ENCODE results near the gene CAMTA1.
"Not testable (repeated sequence)": the region's sequence is repeated elsewhere in the genome, so short reads cannot be mapped to it uniquely, and the experiment has no call there.

CAMTA1 gene

DNA sequence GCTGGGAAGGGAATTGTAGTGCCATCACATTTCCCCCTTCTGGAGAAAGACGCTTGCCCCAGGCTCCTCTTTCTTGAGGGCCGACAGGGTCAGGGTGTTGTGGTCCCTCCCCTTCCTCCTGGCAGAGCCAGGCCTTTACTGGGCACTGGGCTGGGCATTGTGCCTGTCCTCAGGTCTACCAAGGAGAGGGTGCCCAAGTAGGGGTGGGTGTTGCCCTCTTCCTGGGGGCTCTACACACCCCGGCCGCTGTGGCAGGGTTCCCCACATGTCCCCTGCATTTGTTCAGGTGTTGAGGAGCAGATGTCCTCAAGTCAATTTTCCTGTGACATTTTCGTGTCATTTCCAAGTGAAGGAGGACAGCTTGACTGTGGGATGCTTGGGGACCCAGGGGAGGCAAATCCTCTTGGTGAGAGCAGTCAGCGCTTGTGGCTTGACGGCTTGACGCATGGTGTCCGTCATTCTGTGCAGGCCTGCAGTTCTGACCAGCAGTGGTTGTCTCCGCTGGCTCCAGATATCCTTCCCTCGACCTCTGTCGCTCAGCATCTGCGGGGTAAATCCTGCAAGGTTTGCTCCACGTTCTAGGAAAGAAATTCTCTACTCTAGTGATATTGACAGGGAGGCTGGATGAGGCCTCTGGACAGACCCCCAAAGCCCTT, 804.0 kb downstream of the CAMTA1 start:
- no peak overlapping the region for H3K4me3 ChIP-seq (ENCODE audit: low read depth in 1 of 2, low read length in 2 of 2)
- H3K27me3 ChIP-seq (ENCODE audit: low read depth, low read length), result no peaks in the 10 kb centered on the region
- H3K27ac ChIP-seq (ENCODE audit: low read length), result no peak overlapping the region
- no peaks in the 10 kb centered on the region for H3K36me3 ChIP-seq (ENCODE audit: control insufficient read depth in 1 of 2, insufficient read depth in 2 of 2, low read length in 2 of 2)
- H3K9me3 ChIP-seq (ENCODE audit: control insufficient read depth in 1 of 2, low read length in 2 of 2), result no peaks in the 10 kb centered on the region
- no peaks in the 10 kb centered on the region for H3K4me1 ChIP-seq (ENCODE audit: control insufficient read depth in 1 of 2, insufficient read depth in 2 of 2, low read length in 2 of 2)

DNA sequence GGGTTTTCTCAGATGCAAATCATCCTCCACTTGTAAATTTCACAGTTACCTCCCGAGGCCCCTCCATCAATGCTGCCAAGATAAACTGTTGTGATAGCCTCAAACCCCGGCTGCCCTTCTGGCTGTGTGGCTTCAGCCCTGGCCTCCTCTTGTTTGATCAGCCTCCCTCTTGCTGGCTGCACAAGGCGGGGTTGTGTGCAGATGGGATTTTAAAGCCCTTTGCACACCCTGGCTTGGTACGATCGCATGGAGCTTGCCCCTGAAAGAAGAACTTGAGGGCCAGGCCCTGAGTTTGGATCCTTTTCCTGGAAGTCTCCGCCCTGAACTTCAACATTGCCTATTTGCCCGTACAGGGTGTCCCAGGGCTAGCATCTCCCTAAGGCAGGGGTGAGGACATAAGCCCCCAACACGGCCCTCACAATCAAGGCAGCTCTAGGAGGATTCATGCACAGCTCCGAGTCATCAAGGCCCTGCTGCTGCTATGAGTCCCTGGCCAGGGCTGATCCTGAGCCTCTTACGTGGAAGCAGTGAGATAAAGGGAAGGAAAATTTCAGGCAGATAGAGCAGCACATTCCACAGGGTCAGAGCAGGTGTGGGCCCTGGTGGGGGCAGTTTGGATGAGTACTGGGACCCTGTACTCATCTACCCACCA, 804.6 kb downstream of the CAMTA1 start:
- Histone ChIP-seq H3K27ac (ENCODE audit: low read length) (no peak overlapping the region), H3K4me3 (ENCODE audit: low read depth in 1 of 2, low read length in 2 of 2) (no peak overlapping the region), H3K27me3 (ENCODE audit: low read depth, low read length) (no peaks in the 10 kb centered on the region), H3K4me1 (ENCODE audit: control insufficient read depth in 1 of 2, insufficient read depth in 2 of 2, low read length in 2 of 2) (no peaks in the 10 kb centered on the region), H3K36me3 (ENCODE audit: control insufficient read depth in 1 of 2, insufficient read depth in 2 of 2, low read length in 2 of 2) (no peaks in the 10 kb centered on the region), H3K9me3 (ENCODE audit: control insufficient read depth in 1 of 2, low read length in 2 of 2) (no peaks in the 10 kb centered on the region)

DNA sequence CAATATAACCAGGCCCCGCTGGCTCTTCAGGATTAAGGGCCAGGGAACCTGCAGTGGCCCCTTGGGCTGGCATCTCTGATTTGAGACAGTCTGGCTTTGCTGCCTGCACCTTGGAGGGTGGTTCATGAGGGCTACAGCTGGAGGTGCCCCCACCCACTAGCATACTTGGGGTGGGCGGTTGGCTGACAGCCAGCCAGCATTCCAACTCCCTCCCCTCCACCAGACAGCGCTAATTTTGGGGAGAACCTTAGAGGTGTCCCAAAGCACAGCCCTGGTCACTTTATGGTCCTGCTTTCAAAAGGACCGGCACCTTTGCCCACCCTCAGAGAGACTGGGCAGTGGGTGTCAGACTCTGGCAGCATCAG, 805.2 kb downstream of the CAMTA1 start:
- Histone ChIP-seq H3K27me3 (ENCODE audit: low read depth, low read length) (no peaks in the 10 kb centered on the region), H3K9me3 (ENCODE audit: control insufficient read depth in 1 of 2, low read length in 2 of 2) (no peaks in the 10 kb centered on the region), H3K36me3 (ENCODE audit: control insufficient read depth in 1 of 2, insufficient read depth in 2 of 2, low read length in 2 of 2) (no peaks in the 10 kb centered on the region), H3K4me3 (ENCODE audit: low read depth in 1 of 2, low read length in 2 of 2) (no peak overlapping the region), H3K27ac (ENCODE audit: low read length) (no peak overlapping the region), H3K4me1 (ENCODE audit: control insufficient read depth in 1 of 2, insufficient read depth in 2 of 2, low read length in 2 of 2) (no peaks in the 10 kb centered on the region)

DNA sequence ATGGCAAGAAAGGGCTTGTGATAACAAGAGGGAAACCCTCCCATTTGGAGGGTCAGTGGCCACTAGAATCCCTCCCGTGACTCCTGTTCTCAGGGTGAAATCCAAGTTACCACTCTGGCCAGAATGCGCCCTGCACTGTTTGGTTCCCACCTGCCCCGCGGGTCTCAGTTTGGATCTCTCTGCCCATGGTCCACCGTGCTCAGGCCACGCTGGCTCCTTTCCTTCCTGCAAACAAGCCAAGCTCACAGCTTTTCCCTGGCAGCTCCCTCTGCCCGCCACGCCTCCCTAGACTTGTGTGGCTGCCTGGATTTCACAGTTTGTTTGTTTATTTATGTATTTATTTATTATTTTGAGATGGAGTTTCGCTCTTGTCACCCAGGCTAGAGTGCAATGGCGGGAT, 806.3 kb downstream of the CAMTA1 start:
- no peaks in the 10 kb centered on the region for H3K4me1 ChIP-seq (ENCODE audit: control insufficient read depth in 1 of 2, insufficient read depth in 2 of 2, low read length in 2 of 2)
- H3K27ac ChIP-seq (ENCODE audit: low read length), result no peak overlapping the region

DNA sequence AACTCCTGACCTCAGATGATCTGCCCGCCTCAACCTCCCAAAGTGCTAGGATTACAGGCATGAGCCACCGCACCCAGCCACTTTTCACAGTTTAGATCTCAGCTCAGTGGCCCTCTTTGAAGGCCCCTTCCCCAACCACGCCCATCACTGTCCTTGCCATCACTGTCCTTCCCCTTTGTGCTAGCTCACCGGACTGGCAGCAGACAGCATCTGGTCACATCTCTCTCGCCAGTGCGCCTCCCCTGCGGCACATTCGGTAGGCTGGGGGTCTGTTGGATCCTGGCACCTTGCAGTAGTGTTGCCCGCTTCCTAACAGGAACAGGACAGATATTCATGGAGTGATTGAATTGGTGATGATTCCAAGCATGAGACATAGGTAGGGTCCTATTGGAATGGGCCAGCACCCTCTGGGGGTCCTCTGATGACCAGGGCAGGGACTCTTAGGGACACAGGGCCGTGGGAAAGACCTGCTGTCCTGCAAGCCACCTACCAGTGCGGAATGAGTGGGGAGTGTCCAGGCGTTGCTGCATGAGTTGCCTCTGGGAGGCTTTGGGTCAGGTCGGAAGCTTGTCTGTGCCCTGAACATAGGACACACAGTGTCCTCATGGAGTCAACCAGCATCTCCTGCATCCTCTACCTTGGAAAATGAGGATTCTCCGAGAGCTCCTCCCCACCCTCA, 807.0 kb downstream of the CAMTA1 start:
- Histone ChIP-seq H3K27me3 (ENCODE audit: low read depth, low read length) (no peaks in the 10 kb centered on the region), H3K4me1 (ENCODE audit: control insufficient read depth in 1 of 2, insufficient read depth in 2 of 2, low read length in 2 of 2) (no peaks in the 10 kb centered on the region), H3K4me3 (ENCODE audit: low read depth in 1 of 2, low read length in 2 of 2) (no peak overlapping the region), H3K27ac (ENCODE audit: low read length) (no peak overlapping the region), H3K36me3 (ENCODE audit: control insufficient read depth in 1 of 2, insufficient read depth in 2 of 2, low read length in 2 of 2) (no peaks in the 10 kb centered on the region), H3K9me3 (ENCODE audit: control insufficient read depth in 1 of 2, low read length in 2 of 2) (no peaks in the 10 kb centered on the region)

More for the DNA sequence above, 806.3 kb downstream of the CAMTA1 start:
- H3K9me3 ChIP-seq (ENCODE audit: control insufficient read depth in 1 of 2, low read length in 2 of 2), result no peaks in the 10 kb centered on the region
- no peaks in the 10 kb centered on the region for H3K27me3 ChIP-seq (ENCODE audit: low read depth, low read length)
- H3K36me3 ChIP-seq (ENCODE audit: control insufficient read depth in 1 of 2, insufficient read depth in 2 of 2, low read length in 2 of 2), result no peaks in the 10 kb centered on the region
- H3K4me3 ChIP-seq (ENCODE audit: low read depth in 1 of 2, low read length in 2 of 2), result no peak overlapping the region

DNA sequence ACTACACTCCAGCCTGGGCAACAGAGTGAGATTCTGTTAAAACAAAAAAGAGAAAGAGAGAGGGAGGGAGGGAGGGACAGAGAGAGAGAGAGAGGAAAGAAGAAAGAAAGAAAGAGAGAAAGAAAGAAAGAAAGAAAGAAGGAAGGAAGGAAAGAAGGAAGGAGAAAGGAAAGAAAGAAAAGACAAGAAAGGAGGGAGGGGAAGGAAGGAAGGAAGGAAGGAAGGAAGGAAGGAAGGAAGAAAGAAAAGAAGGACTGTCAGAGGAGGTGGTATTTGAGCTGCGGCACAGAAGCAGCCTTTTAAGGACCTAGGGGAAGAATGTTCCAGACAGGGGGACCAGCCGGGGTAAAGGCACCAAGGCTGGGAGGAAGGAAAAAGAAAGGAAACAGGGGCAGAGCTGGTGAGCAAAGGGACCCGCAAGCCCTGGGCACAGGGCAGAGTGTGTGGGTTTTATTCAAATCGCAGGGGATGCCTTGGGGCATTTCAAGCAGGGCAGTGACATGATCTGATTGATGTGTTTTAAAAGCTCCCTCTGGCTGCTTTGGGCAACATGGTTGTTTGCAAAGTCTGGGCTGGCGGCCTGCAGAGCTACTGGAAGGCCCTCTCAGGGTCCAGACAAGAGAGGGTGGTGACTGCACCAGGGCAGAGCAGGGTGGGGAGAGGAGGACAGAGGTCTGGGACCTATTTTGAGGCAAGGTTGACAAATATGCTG, 808.9 kb downstream of the CAMTA1 start:
- Histone ChIP-seq H3K36me3 (ENCODE audit: control insufficient read depth in 1 of 2, insufficient read depth in 2 of 2, low read length in 2 of 2) (no peaks in the 10 kb centered on the region), H3K27me3 (ENCODE audit: low read depth, low read length) (no peaks in the 10 kb centered on the region), H3K4me1 (ENCODE audit: control insufficient read depth in 1 of 2, insufficient read depth in 2 of 2, low read length in 2 of 2) (no peaks in the 10 kb centered on the region), H3K4me3 (ENCODE audit: low read depth in 1 of 2, low read length in 2 of 2) (no peak overlapping the region), H3K9me3 (ENCODE audit: control insufficient read depth in 1 of 2, low read length in 2 of 2) (no peaks in the 10 kb centered on the region), H3K27ac (ENCODE audit: low read length) (no peak overlapping the region)

DNA sequence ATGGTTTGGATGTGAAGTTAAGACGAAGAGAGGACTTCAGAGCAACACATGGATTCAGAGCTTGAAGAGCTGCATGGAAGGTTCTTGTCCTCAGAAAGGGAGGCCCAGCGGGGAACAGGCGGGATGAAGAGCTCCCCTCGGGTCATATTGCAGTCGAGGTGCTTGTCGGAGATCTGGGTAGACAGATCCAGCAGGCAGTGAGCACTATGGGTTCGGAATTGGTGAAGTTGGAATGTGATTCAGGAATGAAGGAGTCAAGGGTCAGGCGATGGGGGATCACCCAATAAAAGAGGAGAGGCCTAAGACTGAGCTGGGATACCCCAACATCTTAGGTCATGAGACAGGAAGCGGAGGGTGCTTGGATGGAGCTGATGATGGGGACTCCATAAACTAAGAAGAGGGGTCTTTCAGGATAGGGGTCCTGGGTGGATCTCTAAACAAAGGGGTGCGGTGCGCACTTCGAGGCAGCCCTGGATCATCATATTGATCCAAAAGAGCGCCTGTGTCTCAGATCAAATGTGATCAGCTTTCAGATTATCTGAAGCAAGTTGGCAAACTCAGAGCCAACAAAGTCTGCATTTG, 809.6 kb downstream of the CAMTA1 start:
- Histone ChIP-seq H3K4me1 (ENCODE audit: control insufficient read depth in 1 of 2, insufficient read depth in 2 of 2, low read length in 2 of 2) (no peaks in the 10 kb centered on the region), H3K36me3 (ENCODE audit: control insufficient read depth in 1 of 2, insufficient read depth in 2 of 2, low read length in 2 of 2) (no peaks in the 10 kb centered on the region), H3K4me3 (ENCODE audit: low read depth in 1 of 2, low read length in 2 of 2) (no peak overlapping the region), H3K27ac (ENCODE audit: low read length) (no peak overlapping the region), H3K27me3 (ENCODE audit: low read depth, low read length) (no peaks in the 10 kb centered on the region), H3K9me3 (ENCODE audit: control insufficient read depth in 1 of 2, low read length in 2 of 2) (no peaks in the 10 kb centered on the region)

DNA sequence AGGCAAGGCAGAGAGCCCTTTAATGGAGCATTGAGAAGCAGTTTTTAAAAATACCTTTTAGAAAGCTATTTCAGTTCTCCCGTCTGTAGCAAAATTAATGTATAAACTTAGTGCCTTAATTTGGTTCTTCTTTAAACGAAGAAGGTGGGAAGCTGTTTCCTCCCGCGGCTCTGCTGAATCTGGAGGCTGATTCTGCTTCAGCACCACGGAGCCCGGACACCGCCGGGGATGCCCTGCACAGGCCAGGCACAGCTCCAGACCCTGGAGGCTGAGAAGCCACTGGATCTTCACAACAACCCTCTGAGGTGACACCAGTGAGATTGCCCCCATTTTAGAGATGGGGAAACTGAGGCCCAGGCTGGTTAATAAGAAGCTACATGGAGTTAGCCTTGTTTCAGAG, 810.1 kb downstream of the CAMTA1 start:
- H3K4me3 ChIP-seq (ENCODE audit: low read depth in 1 of 2, low read length in 2 of 2), result no peak overlapping the region
- no peaks in the 10 kb centered on the region for H3K27me3 ChIP-seq (ENCODE audit: low read depth, low read length)
- no peak overlapping the region for H3K27ac ChIP-seq (ENCODE audit: low read length)
- no peaks in the 10 kb centered on the region for H3K4me1 ChIP-seq (ENCODE audit: control insufficient read depth in 1 of 2, insufficient read depth in 2 of 2, low read length in 2 of 2)
- H3K9me3 ChIP-seq (ENCODE audit: control insufficient read depth in 1 of 2, low read length in 2 of 2), result no peaks in the 10 kb centered on the region
- no peaks in the 10 kb centered on the region for H3K36me3 ChIP-seq (ENCODE audit: control insufficient read depth in 1 of 2, insufficient read depth in 2 of 2, low read length in 2 of 2)

DNA sequence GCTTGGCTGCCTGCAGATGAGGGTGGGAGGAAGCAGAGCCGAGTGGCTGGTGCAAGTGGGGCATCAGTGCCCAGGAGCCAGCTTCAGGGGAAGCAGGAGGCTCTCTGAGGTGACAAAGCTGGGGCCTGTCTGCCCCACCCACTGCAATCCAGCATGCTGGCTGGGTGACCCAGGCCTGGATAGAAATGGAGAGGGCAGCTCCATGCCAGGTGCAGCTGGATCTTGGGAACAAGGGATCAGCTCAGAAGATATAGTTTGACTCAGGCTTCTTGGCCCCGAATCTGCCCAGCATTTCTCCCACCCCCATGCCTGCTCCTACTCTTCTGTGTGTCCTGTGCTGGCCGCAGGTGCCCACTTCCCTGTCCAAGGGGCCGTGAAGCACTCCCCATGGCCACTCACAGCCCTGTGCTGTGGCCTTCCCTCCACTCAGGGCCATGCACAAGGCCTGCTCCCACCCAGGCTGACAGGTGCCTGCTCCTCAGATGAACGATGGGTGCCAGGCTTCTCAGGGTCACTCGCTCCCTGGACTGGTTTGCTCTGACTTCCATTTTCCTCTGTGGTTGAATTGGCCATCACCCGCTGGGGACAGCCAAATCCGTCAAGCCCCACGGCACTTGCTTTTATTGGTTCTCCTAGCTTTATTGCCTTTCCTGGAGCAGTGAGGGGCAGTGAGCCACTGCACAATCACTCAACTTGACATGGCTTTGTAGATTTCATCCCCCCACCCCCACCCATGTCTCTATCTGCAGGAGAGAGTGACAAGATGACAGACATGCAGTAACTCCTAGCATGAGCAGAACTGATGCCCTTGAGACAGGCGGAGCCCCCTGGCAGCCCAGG, 811.1 kb downstream of the CAMTA1 start:
- Histone ChIP-seq H3K4me3 (ENCODE audit: low read depth in 1 of 2, low read length in 2 of 2) (no peak overlapping the region), H3K27ac (ENCODE audit: low read length) (no peak overlapping the region), H3K9me3 (ENCODE audit: control insufficient read depth in 1 of 2, low read length in 2 of 2) (no peaks in the 10 kb centered on the region), H3K4me1 (ENCODE audit: control insufficient read depth in 1 of 2, insufficient read depth in 2 of 2, low read length in 2 of 2) (no peaks in the 10 kb centered on the region), H3K27me3 (ENCODE audit: low read depth, low read length) (no peaks in the 10 kb centered on the region), H3K36me3 (ENCODE audit: control insufficient read depth in 1 of 2, insufficient read depth in 2 of 2, low read length in 2 of 2) (no peaks in the 10 kb centered on the region)

DNA sequence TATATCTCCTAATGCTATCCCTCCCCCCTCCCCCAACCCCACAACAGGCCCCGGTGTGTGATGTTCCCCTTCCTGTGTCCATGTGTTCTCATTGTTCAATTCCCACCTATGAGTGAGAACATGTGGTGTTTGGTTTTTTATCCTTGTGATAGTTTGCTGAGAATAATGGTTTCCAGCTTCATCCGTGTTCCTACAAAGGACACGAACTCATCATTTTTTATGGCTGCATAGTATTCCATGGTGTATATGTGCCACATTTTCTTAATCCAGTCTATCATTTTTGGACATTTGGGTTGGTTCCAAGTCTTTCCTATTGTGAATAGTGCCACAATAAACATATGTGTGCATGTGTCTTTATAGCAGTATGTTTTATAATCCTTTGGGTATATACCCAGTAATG, 812.8 kb downstream of the CAMTA1 start:
- not testable (repeated sequence) for H3K27me3 ChIP-seq (ENCODE audit: low read depth, low read length); H3K36me3 ChIP-seq (ENCODE audit: control insufficient read depth in 1 of 2, insufficient read depth in 2 of 2, low read length in 2 of 2); H3K4me1 ChIP-seq (ENCODE audit: control insufficient read depth in 1 of 2, insufficient read depth in 2 of 2, low read length in 2 of 2); H3K27ac ChIP-seq (ENCODE audit: low read length); H3K4me3 ChIP-seq (ENCODE audit: low read depth in 1 of 2, low read length in 2 of 2); H3K9me3 ChIP-seq (ENCODE audit: control insufficient read depth in 1 of 2, low read length in 2 of 2)

All from muscle layer of duodenum (tissue), 2 donors.